ENCODE data around the gene RABGAP1. TPM values are rescaled to one million over a fixed set of nuclear protein-coding genes. Genes with fewer than 3 reads are reported as not detected.

RABGAP1 gene
- total and polyA plus RNA-seq, 10 of the 15 experiments (the other 5 are each of a cell fraction or from before 2014, with no cell fraction given), result 2.6 to 31.6 (median 12.5) TPM

DNA sequence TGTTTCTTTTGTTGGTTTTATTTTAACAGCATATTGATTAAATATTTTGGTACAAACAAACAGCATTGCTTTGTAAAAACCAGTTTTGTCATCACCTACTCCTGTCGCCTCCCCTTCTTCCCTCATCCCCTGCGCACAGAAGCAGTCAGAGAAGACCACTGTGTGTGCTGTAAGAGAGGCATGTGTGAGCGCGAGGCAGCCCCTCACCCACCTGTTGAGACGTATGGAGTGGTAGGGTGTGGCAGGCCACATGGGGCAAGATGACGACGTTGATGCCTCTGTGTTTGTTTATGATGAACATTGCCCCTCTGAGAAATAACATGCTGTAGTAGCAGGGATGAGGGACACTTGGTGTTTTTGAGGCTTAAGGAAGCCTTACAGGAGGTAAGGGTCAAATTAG lies 164.0 kb downstream of the RABGAP1 start:
- H3K9me3 ChIP-seq (replicated peaks; ENCODE audit: control insufficient read depth, insufficient read depth, low read length), result no peaks in the 10 kb centered on the region
- no peak for DNase-seq (ENCODE audit: low read depth, low spot score)
- H4K20me1 ChIP-seq (ENCODE audit: control insufficient read depth, insufficient read depth), result no peaks in the 10 kb centered on the region
- no peaks in the 10 kb centered on the region for H3K79me2 ChIP-seq (ENCODE audit: control insufficient read depth, insufficient read depth, low read length)
- POLR2A ChIA-PET, result no interaction called here
- BruUV-seq (replicated peaks), result no TSS peak
- intact Hi-C loops (cut with micrococcal nuclease; ENCODE audit: unreplicated experiment) (no loop called here), in situ Hi-C loops (cut with MboI) (no loop called here)
- no peak overlapping the region for H2AFZ ChIP-seq (ENCODE audit: control insufficient read depth, low read depth, low read length)
- no peaks in the 10 kb centered on the region for H3K27me3 ChIP-seq (replicated peaks in 1 of 2; ENCODE audit: control insufficient read depth in 2 of 2, insufficient read depth in 2 of 2, low read length in 1 of 2)
- SMC1A ChIA-PET (ENCODE audit: uncharacterized antibody, unreplicated experiment), result interaction anchor here (5.2 kb wide), 1 partner anchor 245 kb away, joined by 32 read pairs; no protein-coding TSS in a partner anchor
- peaks cover 13 to 39% of the 10 kb centered on the region in 2 experiments; a peak in 3 of 4 replicates for H3K36me3 ChIP-seq (ENCODE audit: control insufficient read depth in 2 of 2, insufficient read depth in 2 of 2, low read length in 1 of 2)
- TF ChIP-seq USF1 (IDR thresholded peaks at IDR 0.05; ENCODE audit: borderline replicate concordance, extremely low read length, insufficient read depth, low read depth, low read length), result no peak
- TF ChIP-seq, protein P1, sequence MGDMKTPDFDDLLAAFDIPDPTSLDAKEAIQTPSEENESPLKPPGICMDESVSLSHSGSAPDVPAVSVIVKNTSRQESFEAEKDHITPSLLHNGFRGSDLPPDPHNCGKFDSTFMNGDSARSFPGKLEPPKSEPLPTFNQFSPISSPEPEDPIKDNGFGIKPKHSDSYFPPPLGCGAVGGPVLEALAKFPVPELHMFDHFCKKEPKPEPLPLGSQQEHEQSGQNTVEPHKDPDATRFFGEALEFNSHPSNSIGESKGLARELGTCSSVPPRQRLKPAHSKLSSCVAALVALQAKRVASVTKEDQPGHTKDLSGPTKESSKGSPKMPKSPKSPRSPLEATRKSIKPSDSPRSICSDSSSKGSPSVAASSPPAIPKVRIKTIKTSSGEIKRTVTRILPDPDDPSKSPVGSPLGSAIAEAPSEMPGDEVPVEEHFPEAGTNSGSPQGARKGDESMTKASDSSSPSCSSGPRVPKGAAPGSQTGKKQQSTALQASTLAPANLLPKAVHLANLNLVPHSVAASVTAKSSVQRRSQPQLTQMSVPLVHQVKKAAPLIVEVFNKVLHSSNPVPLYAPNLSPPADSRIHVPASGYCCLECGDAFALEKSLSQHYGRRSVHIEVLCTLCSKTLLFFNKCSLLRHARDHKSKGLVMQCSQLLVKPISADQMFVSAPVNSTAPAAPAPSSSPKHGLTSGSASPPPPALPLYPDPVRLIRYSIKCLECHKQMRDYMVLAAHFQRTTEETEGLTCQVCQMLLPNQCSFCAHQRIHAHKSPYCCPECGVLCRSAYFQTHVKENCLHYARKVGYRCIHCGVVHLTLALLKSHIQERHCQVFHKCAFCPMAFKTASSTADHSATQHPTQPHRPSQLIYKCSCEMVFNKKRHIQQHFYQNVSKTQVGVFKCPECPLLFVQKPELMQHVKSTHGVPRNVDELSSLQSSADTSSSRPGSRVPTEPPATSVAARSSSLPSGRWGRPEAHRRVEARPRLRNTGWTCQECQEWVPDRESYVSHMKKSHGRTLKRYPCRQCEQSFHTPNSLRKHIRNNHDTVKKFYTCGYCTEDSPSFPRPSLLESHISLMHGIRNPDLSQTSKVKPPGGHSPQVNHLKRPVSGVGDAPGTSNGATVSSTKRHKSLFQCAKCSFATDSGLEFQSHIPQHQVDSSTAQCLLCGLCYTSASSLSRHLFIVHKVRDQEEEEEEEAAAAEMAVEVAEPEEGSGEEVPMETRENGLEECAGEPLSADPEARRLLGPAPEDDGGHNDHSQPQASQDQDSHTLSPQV (IDR thresholded peaks at IDR 0.05), result no peak
- TF ChIP-seq, protein P2, sequence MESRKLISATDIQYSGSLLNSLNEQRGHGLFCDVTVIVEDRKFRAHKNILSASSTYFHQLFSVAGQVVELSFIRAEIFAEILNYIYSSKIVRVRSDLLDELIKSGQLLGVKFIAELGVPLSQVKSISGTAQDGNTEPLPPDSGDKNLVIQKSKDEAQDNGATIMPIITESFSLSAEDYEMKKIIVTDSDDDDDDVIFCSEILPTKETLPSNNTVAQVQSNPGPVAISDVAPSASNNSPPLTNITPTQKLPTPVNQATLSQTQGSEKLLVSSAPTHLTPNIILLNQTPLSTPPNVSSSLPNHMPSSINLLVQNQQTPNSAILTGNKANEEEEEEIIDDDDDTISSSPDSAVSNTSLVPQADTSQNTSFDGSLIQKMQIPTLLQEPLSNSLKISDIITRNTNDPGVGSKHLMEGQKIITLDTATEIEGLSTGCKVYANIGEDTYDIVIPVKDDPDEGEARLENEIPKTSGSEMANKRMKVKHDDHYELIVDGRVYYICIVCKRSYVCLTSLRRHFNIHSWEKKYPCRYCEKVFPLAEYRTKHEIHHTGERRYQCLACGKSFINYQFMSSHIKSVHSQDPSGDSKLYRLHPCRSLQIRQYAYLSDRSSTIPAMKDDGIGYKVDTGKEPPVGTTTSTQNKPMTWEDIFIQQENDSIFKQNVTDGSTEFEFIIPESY (IDR thresholded peaks at IDR 0.05), result no peak
- TF ChIP-seq CBX5 (IDR thresholded peaks at IDR 0.05; ENCODE audit: low read depth), result no peak
- no peak for TF ChIP-seq CREB1 (IDR thresholded peaks at IDR 0.05; ENCODE audit: low read depth)
- no peak for TF ChIP-seq HCFC1 (IDR thresholded peaks at IDR 0.05; ENCODE audit: low read length)
- no peak for TF ChIP-seq SREBF1 (IDR thresholded peaks at IDR 0.05; ENCODE audit: low read length)
- TF ChIP-seq PRDM15 (CRISPR knock-in tag; IDR thresholded peaks at IDR 0.05), result no peak
- no peak for TF ChIP-seq ATF7 (IDR thresholded peaks at IDR 0.05; ENCODE audit: low read depth)
- no peak for TF ChIP-seq MTA2 (IDR thresholded peaks at IDR 0.05; ENCODE audit: low read depth)
- TF ChIP-seq YBX1 (IDR thresholded peaks at IDR 0.05), result no peak
- no peak overlapping the region for H3K27ac ChIP-seq (ENCODE audit: control insufficient read depth, insufficient read depth)
- WGBS (ENCODE audit: insufficient coverage, insufficient replicate concordance, low lambda C conversion rate, missing lambda C conversion rate), result 100% methylated on average over 7 of the region's 7 CpGs
- H3K9ac ChIP-seq (ENCODE audit: control insufficient read depth, insufficient read depth, low read length), result no peak overlapping the region
- CTCF ChIA-PET, result interaction anchor here (0.7 to 8.3 kb wide), 5 partner anchors 121 to 462 kb away, joined by 3 to 56 read pairs (median 3); no protein-coding TSS in a partner anchor
- H3K4me3 ChIP-seq, result no peak overlapping the region
- no peaks in the 10 kb centered on the region for H3K4me1 ChIP-seq (ENCODE audit: control insufficient read depth, insufficient read depth, low read length)
- ATAC-seq, result no peak
- no peak for FAIRE-seq
- RAD21 ChIA-PET (ENCODE audit: unreplicated experiment), result no interaction called here
- H3K4me2 ChIP-seq (ENCODE audit: control insufficient read depth, insufficient read depth), result no peak overlapping the region
